ENCODE results near the gene VWA5B2.

DNA sequence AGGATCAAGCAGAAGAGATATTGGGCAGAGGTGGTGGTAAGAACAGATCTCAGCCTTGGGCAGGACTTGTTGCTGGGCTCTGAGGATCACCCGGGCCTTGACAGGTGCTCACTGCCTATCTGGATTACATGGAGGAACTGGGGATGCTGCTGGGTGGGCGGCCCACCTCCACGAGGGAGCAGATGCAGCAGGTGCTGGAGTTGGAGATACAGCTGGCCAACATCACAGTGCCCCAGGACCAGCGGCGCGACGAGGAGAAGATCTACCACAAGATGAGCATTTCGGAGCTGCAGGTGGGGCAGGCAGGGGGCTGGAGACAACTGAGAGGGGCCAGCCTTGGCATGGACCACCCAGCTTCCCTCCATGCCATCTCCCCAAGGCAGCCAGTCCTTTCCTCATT is 54.3 kb downstream of the VWA5B2 start:
- TF ChIP-seq, protein P1, sequence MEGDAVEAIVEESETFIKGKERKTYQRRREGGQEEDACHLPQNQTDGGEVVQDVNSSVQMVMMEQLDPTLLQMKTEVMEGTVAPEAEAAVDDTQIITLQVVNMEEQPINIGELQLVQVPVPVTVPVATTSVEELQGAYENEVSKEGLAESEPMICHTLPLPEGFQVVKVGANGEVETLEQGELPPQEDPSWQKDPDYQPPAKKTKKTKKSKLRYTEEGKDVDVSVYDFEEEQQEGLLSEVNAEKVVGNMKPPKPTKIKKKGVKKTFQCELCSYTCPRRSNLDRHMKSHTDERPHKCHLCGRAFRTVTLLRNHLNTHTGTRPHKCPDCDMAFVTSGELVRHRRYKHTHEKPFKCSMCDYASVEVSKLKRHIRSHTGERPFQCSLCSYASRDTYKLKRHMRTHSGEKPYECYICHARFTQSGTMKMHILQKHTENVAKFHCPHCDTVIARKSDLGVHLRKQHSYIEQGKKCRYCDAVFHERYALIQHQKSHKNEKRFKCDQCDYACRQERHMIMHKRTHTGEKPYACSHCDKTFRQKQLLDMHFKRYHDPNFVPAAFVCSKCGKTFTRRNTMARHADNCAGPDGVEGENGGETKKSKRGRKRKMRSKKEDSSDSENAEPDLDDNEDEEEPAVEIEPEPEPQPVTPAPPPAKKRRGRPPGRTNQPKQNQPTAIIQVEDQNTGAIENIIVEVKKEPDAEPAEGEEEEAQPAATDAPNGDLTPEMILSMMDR (IDR thresholded peaks at IDR 0.05; ENCODE audit: low read depth, low read length), result no peak
- no peak for TF ChIP-seq POLR2A (IDR thresholded peaks at IDR 0.05; ENCODE audit: extremely low read depth, insufficient read length)
- no peak for TF ChIP-seq MYC (IDR thresholded peaks at IDR 0.05; ENCODE audit: low read depth, low read length)
- TF ChIP-seq MAX (IDR thresholded peaks at IDR 0.05; ENCODE audit: low read depth, low read length), result no peak
